ENCODE results near the gene LMNB1. TPM values are rescaled to one million over a fixed set of nuclear protein-coding genes. Genes with fewer than 3 reads are reported as not detected.
A peak's percentile ranks its signal among the peaks of the same experiment; 100 is the strongest.
"Not testable (repeated sequence)": the region's sequence is repeated elsewhere in the genome, so short reads cannot be mapped to it uniquely, and the experiment has no call there.

The LMNB1 gene
- total RNA-seq, 4 donors from 2014 or later: 7.9 to 53.3 (median 16.8) TPM

GRCh38 chr5:126837906-126838539 lies 61.1 kb downstream of the LMNB1 start:
- Histone ChIP-seq H3K9me3 (no peaks in the 10 kb centered on the region), H3K27me3 (no peaks in the 10 kb centered on the region), H3K4me3 (no peak overlapping the region), H3K4me1 (no peaks in the 10 kb centered on the region), H3K27ac (no peak overlapping the region), H3K36me3 (peaks cover 0 to 4% (median 0%) of the 10 kb centered on the region in 4 donors)
- intact Hi-C loops (cut with DNase I; ENCODE audit: low total_unique reads): loop anchor here (10.0 kb wide), 1 partner anchor 657 kb away; no protein-coding TSS in a partner anchor
- 84 to 92% methylated on average over 5 to 7 of the region's 7 CpGs for WGBS, 2 donors (ENCODE audit: low coverage in 1 of 2)
- no peak for DNase-seq
- TF ChIP-seq POLR2AphosphoS5 (IDR thresholded peaks at IDR 0.05): no peak
- TF ChIP-seq, protein P1, sequence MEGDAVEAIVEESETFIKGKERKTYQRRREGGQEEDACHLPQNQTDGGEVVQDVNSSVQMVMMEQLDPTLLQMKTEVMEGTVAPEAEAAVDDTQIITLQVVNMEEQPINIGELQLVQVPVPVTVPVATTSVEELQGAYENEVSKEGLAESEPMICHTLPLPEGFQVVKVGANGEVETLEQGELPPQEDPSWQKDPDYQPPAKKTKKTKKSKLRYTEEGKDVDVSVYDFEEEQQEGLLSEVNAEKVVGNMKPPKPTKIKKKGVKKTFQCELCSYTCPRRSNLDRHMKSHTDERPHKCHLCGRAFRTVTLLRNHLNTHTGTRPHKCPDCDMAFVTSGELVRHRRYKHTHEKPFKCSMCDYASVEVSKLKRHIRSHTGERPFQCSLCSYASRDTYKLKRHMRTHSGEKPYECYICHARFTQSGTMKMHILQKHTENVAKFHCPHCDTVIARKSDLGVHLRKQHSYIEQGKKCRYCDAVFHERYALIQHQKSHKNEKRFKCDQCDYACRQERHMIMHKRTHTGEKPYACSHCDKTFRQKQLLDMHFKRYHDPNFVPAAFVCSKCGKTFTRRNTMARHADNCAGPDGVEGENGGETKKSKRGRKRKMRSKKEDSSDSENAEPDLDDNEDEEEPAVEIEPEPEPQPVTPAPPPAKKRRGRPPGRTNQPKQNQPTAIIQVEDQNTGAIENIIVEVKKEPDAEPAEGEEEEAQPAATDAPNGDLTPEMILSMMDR (IDR thresholded peaks at IDR 0.05): peak; percentile 31 to 40 (median 38)
- in situ Hi-C loops (cut with MboI; ENCODE audit: low pct_ligation_motif_present in 1 of 4, low pct_unique_long_range_greater_than_20kb in 1 of 4, low sequenced_read_pairs in 3 of 4): loop anchor here in 1 of 4 donors (25.0 kb wide), 1 partner anchor 474 kb away; no protein-coding TSS in a partner anchor

- 93 to 95% methylated on average over 5 to 7 of the region's 7 CpGs for WGBS, 2 donors (ENCODE audit: low coverage in 1 of 2)
- H3K36me3 ChIP-seq, H3K27ac ChIP-seq, H3K27me3 ChIP-seq, H3K4me3 ChIP-seq, H3K9me3 ChIP-seq, DNase-seq, H3K4me1 ChIP-seq: not testable (repeated sequence)
- in situ Hi-C loops (cut with MboI; ENCODE audit: low pct_ligation_motif_present in 1 of 4, low pct_unique_long_range_greater_than_20kb in 1 of 4, low sequenced_read_pairs in 3 of 4): loop anchor here in 1 of 4 donors (25.0 kb wide), 1 partner anchor 473 kb away; no protein-coding TSS in a partner anchor
- intact Hi-C loops (cut with DNase I; ENCODE audit: low total_unique reads): loop anchor here (10.0 kb wide), 1 partner anchor 655 kb away; no protein-coding TSS in a partner anchor
These were observed 62.5 kb downstream of the LMNB1 start for GRCh38 chr5:126839407-126839806.

- H3K27me3 ChIP-seq; H3K36me3 ChIP-seq; H3K9me3 ChIP-seq; intact Hi-C loops (cut with DNase I; ENCODE audit: low total_unique reads): not testable (repeated sequence)
- 46 to 57% methylated on average over 9 to 11 of the region's 11 CpGs for WGBS, 2 donors (ENCODE audit: low coverage in 1 of 2)
- in situ Hi-C loops (cut with MboI; ENCODE audit: low pct_ligation_motif_present in 1 of 4, low pct_unique_long_range_greater_than_20kb in 1 of 4, low sequenced_read_pairs in 3 of 4): loop anchor here in 1 of 4 donors (25.0 kb wide), 1 partner anchor 469 kb away; no protein-coding TSS in a partner anchor
- peaks cover 10 to 31% (median 19%) of the 10 kb centered on the region in 4 donors for H3K4me1 ChIP-seq
- H3K4me3 ChIP-seq: peak overlapping the region in 1 of 4 donors; percentile 26
- peak overlapping the region in 1 of 4 donors; percentile 34 for H3K27ac ChIP-seq
- peak; percentile 34 for DNase-seq
These were observed 66.4 kb downstream of the LMNB1 start for GRCh38 chr5:126843375-126843774.

- Histone ChIP-seq H3K4me1 (peaks cover 10 to 31% (median 19%) of the 10 kb centered on the region in 4 donors), H3K27ac (peak overlapping the region; percentile 68 to 79 (median 72))
- TF ChIP-seq POLR2AphosphoS5 (IDR thresholded peaks at IDR 0.05) (peak in 1 of 3 donors; percentile 12), POLR2A (IDR thresholded peaks at IDR 0.05) (peak; percentile 37)
- in situ Hi-C loops (cut with MboI; ENCODE audit: low pct_ligation_motif_present in 1 of 4, low pct_unique_long_range_greater_than_20kb in 1 of 4, low sequenced_read_pairs in 3 of 4): loop anchor here in 1 of 4 donors (25.0 kb wide), 1 partner anchor 467 kb away; no protein-coding TSS in a partner anchor
- H3K27me3 ChIP-seq; H3K9me3 ChIP-seq; H3K4me3 ChIP-seq; H3K36me3 ChIP-seq; intact Hi-C loops (cut with DNase I; ENCODE audit: low total_unique reads): not testable (repeated sequence)
- peak; percentile 80 for DNase-seq
- WGBS, 2 donors (ENCODE audit: low coverage in 1 of 2): 19% methylated on average over 14 of the region's 14 CpGs; no CpG with 5 or more reads in 1 of the 2 donors
These were observed 68.6 kb downstream of the LMNB1 start for GRCh38 chr5:126845470-126846070.

DNA sequence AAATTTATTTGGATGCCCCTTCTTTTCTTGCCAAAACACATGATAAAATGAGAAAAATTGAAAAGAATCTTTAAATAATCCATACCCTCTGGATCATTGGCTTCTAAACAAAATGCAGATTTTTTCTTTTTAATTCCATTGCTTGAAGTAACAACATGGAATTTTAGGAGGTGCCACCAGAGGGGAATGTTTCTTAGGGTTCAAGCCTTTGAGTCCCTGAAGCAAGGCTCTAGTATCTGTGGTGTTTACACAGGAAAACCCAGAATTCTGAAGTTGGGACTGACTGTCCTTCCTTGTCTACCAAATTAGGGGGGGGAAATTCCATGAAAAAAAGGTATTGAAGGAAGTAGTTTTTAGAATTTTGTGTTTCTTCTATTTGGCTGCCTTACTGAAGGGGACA lies 69.4 kb downstream of the LMNB1 start:
- in situ Hi-C loops (cut with MboI; ENCODE audit: low pct_ligation_motif_present in 1 of 4, low pct_unique_long_range_greater_than_20kb in 1 of 4, low sequenced_read_pairs in 3 of 4): loop anchor here in 1 of 4 donors (25.0 kb wide), 1 partner anchor 466 kb away; no protein-coding TSS in a partner anchor
- H3K27ac ChIP-seq: peak overlapping the region; percentile 68 to 79 (median 72)

More for the DNA sequence above, 69.4 kb downstream of the LMNB1 start:
- intact Hi-C loops (cut with DNase I; ENCODE audit: low total_unique reads): no loop called here
- TF ChIP-seq EP300 (IDR thresholded peaks at IDR 0.05; ENCODE audit: low read depth) (no peak), POLR2A (IDR thresholded peaks at IDR 0.05) (no peak), POLR2AphosphoS5 (IDR thresholded peaks at IDR 0.05) (no peak)
- TF ChIP-seq, protein P1 (IDR thresholded peaks at IDR 0.05): no peak
- H3K9me3 ChIP-seq: no peaks in the 10 kb centered on the region
- H3K27me3 ChIP-seq: no peaks in the 10 kb centered on the region
- H3K36me3 ChIP-seq: no peaks in the 10 kb centered on the region
- peaks cover 10 to 31% (median 19%) of the 10 kb centered on the region in 4 donors for H3K4me1 ChIP-seq
- DNase-seq: no peak
- no peak overlapping the region for H3K4me3 ChIP-seq
